Lung (tissue), 12 donors: ENCODE data around the gene ADGRV1. TPM values are rescaled to one million over a fixed set of nuclear protein-coding genes. Genes with fewer than 3 reads are reported as not detected.

Experiments used
- ATAC-seq: fragments of 200-7000 bp; cut with Tn5 transposase; one replicate; pipeline ENCODE4 v1.9.1; 2020; ENCODE audit warnings: moderate number of reproducible peaks; ENCODE audit not compliant: insufficient read depth, low FRiP score
- DNase-seq, 3 donors: peaks; one replicate each; pipeline ENCODE4 v3.0.0-alpha.2; 2013 to 2017
- H3K27ac ChIP-seq, 2 donors: one replicate each; pipeline ENCODE4 v1.5.1; 2013; ENCODE audit warnings: mild to moderate bottlenecking in 2 of 2, moderate library complexity in 2 of 2, control low read depth in 1 of 2, inconsistent platforms in 1 of 2, low read depth in 1 of 2, low read length in 1 of 2
- H3K27me3 ChIP-seq, 3 donors: one replicate each; pipeline ENCODE4 v1.5.1; 2013; ENCODE audit warnings: low read length in 2 of 3; ENCODE audit not compliant: control insufficient read depth in 3 of 3, insufficient read depth in 3 of 3
- H3K36me3 ChIP-seq, 4 donors: one replicate each; pipeline ENCODE4 v1.5.1; 2013; ENCODE audit warnings: low read length in 4 of 4, mild to moderate bottlenecking in 1 of 4, moderate library complexity in 1 of 4; ENCODE audit not compliant: control insufficient read depth in 4 of 4, insufficient read depth in 4 of 4
- H3K4me1 ChIP-seq, 5 donors: one replicate each; pipeline ENCODE4 v1.5.1; 2013; ENCODE audit warnings: low read length in 5 of 5, mild to moderate bottlenecking in 2 of 5, moderate library complexity in 1 of 5; ENCODE audit not compliant: control insufficient read depth in 5 of 5, insufficient read depth in 5 of 5
- H3K4me3 ChIP-seq: one replicate; pipeline ENCODE4 v1.5.1; 2013; ENCODE audit warnings: mild to moderate bottlenecking, control low read depth, moderate library complexity
- H3K9ac ChIP-seq, 2 donors: one replicate each; pipeline ENCODE4 v1.5.1; 2013; ENCODE audit warnings: low read length in 2 of 2, control low read depth in 1 of 2; ENCODE audit not compliant: insufficient read depth in 1 of 2
- H3K9me3 ChIP-seq, 4 donors: one replicate each; pipeline ENCODE4 v1.5.1; 2013; ENCODE audit warnings: low read length in 3 of 4, mild to moderate bottlenecking in 1 of 4, moderate library complexity in 1 of 4; ENCODE audit not compliant: control insufficient read depth in 4 of 4, insufficient read depth in 3 of 4
- WGBS, 2 donors: extraction: QIAGEN DNeasy Blood & Tissue Kit; methylation state at CpG; one replicate each; pipeline ENCODE4 v1.1.7; 2013; 5-methylcytosine and 5-hydroxymethylcytosine counted together
- polyA plus RNA-seq, 2 donors: library from polyadenylated mRNA; stranded (reverse); fragments of 200-250 nt; gene quantifications; one replicate each; pipeline ENCODE4 v1.2.1, GENCODE V29; 2013
- total RNA-seq, 2 donors: library from RNA; depleted of rRNA in 1 of 2; stranded (reverse); fragments of >200 nt in 1 of 2; gene quantifications; one replicate each; pipeline ENCODE4 v1.2.1, GENCODE V29; 2014 to 2021
- TF ChIP-seq, protein P1 (sequence below): IDR thresholded peaks from 2 replicates; pipeline ENCODE4 v1.5.1; 2012; ENCODE audit warnings: mild to moderate bottlenecking; ENCODE audit errors: control extremely low read depth, extremely low read depth
- donor health status: control.
- donor health status: control.
- donor health status: Bipolar disorder and iron deficiency.
- donor health status: healthy.
- donor health status: DM: yes; HTN: yes; CAD: no.

ADGRV1 gene
- total and polyA plus RNA-seq, 4 donors = 3.6 to 66.2 (median 28.2) TPM

DNA sequence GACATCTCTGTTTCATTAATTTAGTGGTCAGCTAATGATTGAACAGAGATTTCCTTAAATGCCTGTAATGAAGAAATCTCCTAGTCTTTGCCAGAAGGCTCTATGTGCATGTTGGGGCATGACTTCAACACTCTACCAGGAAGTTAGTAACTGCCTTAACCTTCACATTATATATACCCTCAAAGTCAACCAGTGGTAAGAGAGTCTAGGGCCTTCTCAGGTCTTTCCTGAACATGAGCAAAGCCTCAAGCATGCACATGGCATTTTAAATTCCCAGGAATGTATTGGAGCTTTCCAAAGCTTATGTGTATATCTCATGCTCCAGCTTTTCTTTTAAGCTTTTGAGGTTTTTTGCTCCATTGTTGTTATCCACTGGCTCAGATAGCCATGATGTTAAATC lies 436.2 kb downstream of the ADGRV1 start:
- no peak for DNase-seq
- H3K9me3 ChIP-seq = peaks cover 0 to 9% (median 6%) of the 10 kb centered on the region in 4 donors
- H3K36me3 ChIP-seq = no peaks in the 10 kb centered on the region
- no peaks in the 10 kb centered on the region for H3K4me1 ChIP-seq
- no peak overlapping the region for H3K4me3 ChIP-seq
- H3K27ac ChIP-seq = no peak overlapping the region
- H3K9ac ChIP-seq = no peak overlapping the region
- ATAC-seq = no peak
- no peaks in the 10 kb centered on the region for H3K27me3 ChIP-seq
- TF ChIP-seq, protein P1, sequence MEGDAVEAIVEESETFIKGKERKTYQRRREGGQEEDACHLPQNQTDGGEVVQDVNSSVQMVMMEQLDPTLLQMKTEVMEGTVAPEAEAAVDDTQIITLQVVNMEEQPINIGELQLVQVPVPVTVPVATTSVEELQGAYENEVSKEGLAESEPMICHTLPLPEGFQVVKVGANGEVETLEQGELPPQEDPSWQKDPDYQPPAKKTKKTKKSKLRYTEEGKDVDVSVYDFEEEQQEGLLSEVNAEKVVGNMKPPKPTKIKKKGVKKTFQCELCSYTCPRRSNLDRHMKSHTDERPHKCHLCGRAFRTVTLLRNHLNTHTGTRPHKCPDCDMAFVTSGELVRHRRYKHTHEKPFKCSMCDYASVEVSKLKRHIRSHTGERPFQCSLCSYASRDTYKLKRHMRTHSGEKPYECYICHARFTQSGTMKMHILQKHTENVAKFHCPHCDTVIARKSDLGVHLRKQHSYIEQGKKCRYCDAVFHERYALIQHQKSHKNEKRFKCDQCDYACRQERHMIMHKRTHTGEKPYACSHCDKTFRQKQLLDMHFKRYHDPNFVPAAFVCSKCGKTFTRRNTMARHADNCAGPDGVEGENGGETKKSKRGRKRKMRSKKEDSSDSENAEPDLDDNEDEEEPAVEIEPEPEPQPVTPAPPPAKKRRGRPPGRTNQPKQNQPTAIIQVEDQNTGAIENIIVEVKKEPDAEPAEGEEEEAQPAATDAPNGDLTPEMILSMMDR = no peak

DNA sequence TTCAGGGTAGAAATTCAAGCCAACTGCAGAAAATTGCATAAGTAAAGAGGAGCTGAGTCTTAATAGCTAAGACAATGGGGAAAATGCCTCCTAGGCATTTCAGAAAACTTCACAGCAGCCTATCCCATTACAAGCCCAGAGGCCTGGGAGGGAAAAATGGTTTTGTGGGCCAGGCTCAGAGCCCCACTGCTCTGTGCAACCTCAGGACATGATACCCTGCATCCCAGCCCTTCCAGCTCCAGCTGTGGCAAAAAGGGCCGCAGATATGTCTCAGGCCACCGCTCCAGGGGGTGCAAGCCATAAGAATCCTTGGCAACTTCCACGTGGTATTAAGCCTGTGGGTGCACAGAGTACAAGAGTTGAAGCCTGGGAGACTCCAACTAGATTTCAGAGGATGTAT lies 437.5 kb downstream of the ADGRV1 start:
- Histone ChIP-seq H3K4me3 (no peak overlapping the region), H3K9ac (no peak overlapping the region), H3K27me3 (no peaks in the 10 kb centered on the region), H3K36me3 (no peaks in the 10 kb centered on the region), H3K27ac (no peak overlapping the region), H3K4me1 (no peaks in the 10 kb centered on the region), H3K9me3 (peaks cover 0 to 9% (median 6%) of the 10 kb centered on the region in 4 donors)
- 91 to 95% methylated on average over 3 of the region's 3 CpGs for WGBS, 2 donors
- TF ChIP-seq, protein P1 = no peak
- DNase-seq (no peak), ATAC-seq (no peak)

DNA sequence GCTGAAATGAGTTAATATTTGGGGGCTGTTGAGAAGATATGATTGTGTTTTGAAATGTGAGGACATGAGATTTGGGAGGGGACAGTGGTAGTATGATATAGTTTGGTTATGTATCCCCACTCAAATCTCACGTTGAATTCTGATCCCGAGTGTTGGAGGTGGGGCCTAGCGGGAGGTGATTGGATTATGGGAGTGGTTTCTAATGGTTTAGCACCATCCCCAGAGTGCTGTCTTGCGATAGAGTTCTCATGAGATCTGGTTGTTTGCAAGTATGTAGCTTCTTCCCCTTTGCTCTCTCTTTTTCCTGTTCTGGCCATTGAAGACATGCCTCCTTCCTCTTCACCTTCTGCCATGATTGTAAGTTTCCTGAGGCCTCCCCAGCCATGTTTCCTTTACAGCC lies 438.5 kb downstream of the ADGRV1 start:
- no peaks in the 10 kb centered on the region for H3K4me1 ChIP-seq
- ATAC-seq = no peak

More for the DNA sequence above, 438.5 kb downstream of the ADGRV1 start:
- Histone ChIP-seq H3K4me3 (no peak overlapping the region), H3K9ac (no peak overlapping the region), H3K36me3 (no peaks in the 10 kb centered on the region), H3K9me3 (peaks cover 0 to 9% (median 6%) of the 10 kb centered on the region in 4 donors), H3K27me3 (no peaks in the 10 kb centered on the region), H3K27ac (no peak overlapping the region)
- WGBS, 2 donors = 95 to 99% methylated on average over 4 of the region's 4 CpGs
- TF ChIP-seq, protein P1 = no peak
- DNase-seq = no peak
